OCI-M1 (cell line): Measurements from ENCODE around the gene EXOC1.

Experiments used
- DNase-seq: peaks from one replicate; lab custom pipeline; 2025; lab: John Stamatoyannopoulos, UW

The EXOC1 gene

DNA sequence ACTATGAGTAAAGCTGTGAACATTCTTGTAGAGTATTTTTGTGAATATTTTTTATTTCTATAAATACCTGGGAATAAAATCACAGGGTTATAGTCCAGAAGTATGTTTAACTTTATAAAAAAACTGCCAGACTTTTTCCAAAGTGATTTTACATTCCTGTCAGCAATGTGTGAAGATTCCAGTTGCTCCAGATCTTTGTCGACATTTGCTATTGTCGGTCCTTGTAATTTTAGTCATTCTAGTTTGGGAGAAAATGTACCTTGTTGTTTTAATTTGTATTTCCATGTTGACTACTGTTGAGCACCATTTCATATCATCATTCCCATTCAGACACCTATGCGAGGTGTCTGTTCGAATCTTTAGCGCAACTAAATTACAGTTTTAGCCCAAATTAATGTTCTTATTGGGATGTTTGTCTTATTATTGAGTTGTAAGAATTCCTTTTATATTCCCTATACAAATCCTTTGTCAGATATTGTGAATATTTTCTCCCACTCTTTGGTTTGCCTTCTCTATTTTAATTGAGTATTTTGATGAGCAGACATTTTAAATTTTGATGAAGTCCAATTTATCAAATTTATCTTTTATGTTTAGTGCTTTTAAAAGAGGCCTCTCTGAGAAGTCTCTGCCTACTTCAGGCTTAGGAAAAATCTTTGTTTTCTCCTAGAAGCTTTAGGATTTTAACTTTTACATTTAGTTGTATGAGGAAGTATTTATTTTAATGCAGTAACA, 97.9 kb downstream of the EXOC1 start:
- no peak for DNase-seq
